ENCODE results near the gene RASGRP2.

The RASGRP2 gene

DNA sequence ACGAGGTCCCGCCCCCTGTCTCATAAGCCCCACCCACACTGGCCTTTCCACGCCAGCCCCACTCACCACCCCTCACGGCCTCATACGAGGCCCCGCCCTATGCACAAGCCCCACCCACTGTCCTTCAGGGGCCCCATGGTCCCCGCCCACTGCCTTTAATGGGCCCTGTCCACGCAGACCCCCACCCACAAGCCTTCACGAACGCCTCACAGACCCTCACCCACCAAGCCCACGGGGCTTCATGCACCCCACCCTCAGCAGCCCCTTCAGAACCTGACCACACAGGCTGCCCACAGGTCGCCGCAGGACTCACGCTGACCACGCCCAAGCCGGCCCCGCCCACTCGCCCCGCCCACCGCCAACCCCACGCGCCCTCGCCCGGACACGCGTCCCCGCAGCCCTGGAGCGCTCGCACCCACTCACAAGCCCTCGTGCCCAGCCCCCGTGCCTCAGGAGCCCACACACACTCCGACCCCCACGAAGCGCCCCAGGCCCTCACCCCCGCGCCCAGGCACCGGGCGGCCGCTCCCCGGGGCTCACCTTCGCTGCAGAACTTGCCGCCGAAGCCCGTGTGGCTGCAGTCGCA lies 31.4 kb downstream of the RASGRP2 start:
- no peaks in the 10 kb centered on the region for H3K36me3 ChIP-seq
- no peaks in the 10 kb centered on the region for H3K9me3 ChIP-seq
- DNase-seq: no peak
- no peaks in the 10 kb centered on the region for H3K4me1 ChIP-seq
- no peak overlapping the region for H3K4me3 ChIP-seq (ENCODE audit: low read depth, low read length)
- TF ChIP-seq, protein P1, sequence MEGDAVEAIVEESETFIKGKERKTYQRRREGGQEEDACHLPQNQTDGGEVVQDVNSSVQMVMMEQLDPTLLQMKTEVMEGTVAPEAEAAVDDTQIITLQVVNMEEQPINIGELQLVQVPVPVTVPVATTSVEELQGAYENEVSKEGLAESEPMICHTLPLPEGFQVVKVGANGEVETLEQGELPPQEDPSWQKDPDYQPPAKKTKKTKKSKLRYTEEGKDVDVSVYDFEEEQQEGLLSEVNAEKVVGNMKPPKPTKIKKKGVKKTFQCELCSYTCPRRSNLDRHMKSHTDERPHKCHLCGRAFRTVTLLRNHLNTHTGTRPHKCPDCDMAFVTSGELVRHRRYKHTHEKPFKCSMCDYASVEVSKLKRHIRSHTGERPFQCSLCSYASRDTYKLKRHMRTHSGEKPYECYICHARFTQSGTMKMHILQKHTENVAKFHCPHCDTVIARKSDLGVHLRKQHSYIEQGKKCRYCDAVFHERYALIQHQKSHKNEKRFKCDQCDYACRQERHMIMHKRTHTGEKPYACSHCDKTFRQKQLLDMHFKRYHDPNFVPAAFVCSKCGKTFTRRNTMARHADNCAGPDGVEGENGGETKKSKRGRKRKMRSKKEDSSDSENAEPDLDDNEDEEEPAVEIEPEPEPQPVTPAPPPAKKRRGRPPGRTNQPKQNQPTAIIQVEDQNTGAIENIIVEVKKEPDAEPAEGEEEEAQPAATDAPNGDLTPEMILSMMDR (IDR thresholded peaks at IDR 0.05; ENCODE audit: low read depth, low read length): no peak
- H3K27me3 ChIP-seq: no peaks in the 10 kb centered on the region; the same call in none of the 2 replicates

- Histone ChIP-seq H3K27me3 (no peaks in the 10 kb centered on the region; the same call in none of the 2 replicates), H3K4me1 (no peaks in the 10 kb centered on the region), H3K4me3 (ENCODE audit: low read depth, low read length) (no peak overlapping the region), H3K36me3 (no peaks in the 10 kb centered on the region), H3K9me3 (no peaks in the 10 kb centered on the region)
- TF ChIP-seq, protein P1 (IDR thresholded peaks at IDR 0.05; ENCODE audit: low read depth, low read length): no peak
- no peak for DNase-seq
These were observed 32.0 kb downstream of the RASGRP2 start for GRCh38 chr11:64711956-64712362.

DNA sequence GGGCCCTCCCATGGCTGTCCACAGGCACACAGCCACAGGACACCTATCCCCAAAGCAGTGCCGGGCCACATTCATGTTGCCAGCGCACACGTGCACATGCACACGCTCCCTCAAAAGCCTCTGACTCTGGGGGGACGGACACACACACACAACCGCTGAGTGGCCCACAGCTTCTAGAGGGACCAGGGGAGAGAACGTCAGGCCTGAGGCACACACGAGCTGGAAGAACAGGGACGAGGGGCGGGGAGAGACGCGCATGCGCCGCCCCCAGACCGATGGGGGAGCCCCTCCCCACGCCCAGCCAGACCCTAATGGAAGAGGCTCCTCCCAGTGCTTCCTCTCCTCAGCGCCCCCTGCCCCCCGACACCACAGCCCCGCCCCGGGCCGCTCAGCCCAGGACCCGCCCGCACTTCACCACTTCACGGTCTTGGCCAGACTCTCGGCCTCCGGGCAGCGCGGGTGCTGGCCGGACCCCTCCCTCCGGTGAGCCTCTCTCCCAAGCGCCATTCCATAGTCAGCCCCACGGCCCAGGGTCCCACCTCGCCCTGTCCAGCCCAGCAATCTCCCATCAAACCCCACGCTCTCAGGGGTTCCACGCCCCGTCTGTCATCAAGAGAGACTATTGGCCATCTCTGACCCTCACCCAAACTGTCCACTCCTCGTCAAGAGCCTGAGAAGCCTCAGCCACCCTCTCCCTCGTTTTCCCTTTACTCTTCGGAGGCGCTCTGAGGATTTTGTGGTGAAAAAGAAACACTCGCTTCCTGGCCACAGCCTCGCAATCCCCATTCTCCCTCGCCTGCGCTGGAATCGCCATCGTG lies 32.6 kb downstream of the RASGRP2 start:
- Histone ChIP-seq H3K4me1 (no peaks in the 10 kb centered on the region), H3K9me3 (no peaks in the 10 kb centered on the region), H3K36me3 (no peaks in the 10 kb centered on the region), H3K27me3 (no peaks in the 10 kb centered on the region; the same call in none of the 2 replicates), H3K4me3 (ENCODE audit: low read depth, low read length) (no peak overlapping the region)
- TF ChIP-seq, protein P1 (IDR thresholded peaks at IDR 0.05; ENCODE audit: low read depth, low read length): no peak
- DNase-seq: no peak

DNA sequence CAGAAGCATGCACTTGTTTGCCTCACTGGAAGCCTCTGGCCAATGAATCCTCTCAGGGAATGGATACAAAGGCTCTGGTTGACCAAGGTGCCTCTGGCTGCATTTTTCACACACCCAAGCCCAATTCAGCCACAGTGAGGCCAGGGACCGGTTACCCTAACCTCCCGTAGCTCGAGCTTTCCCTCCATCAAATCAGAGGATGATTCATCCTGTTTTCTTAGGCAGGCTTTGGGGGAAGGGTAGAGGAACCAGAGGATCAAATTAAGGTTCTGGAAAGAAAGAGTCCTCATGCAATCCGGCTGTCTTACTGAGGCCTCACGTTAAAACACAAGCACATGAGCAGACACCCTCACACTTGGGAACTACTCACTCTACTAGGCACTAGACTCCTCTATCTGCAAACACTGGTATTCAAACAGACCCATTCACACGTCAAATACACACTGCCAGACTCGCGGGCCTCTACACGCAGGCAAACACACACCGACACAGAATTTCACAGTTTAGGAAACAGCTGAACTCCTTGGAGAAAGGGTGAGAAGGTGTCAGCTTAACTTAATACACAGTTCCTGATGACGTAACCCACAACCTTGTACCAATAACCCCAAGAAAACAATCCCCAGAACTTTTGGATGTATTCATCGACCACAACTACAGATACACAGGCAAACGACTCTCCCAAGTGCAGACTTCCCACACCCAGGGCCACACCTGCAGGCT lies 33.4 kb downstream of the RASGRP2 start:
- Histone ChIP-seq H3K36me3 (no peaks in the 10 kb centered on the region), H3K27me3 (no peaks in the 10 kb centered on the region; the same call in none of the 2 replicates), H3K4me1 (no peaks in the 10 kb centered on the region), H3K4me3 (ENCODE audit: low read depth, low read length) (no peak overlapping the region), H3K9me3 (no peaks in the 10 kb centered on the region)
- no peak for DNase-seq
- TF ChIP-seq, protein P1 (IDR thresholded peaks at IDR 0.05; ENCODE audit: low read depth, low read length): no peak

DNA sequence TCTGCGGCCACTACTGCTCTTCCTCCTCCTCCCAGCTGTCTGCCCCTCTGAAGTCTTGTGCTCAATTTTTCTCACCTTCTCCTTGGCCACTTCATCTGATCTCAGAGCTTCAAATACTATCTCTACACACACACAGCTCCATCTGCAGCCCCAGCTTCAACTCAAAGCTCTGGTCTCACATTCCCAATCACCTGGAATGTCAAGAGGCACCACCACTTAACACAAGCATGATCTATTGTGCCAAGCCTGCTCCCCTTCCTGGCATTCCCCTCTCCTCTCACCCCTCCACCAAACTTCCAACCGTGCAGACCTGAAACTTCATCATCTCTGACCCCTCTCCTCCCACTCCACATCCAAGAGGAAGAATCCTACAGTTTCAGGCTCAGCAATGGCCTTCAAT lies 38.4 kb downstream of the RASGRP2 start:
- TF ChIP-seq, protein P1 (IDR thresholded peaks at IDR 0.05; ENCODE audit: low read depth, low read length): no peak
- Histone ChIP-seq H3K4me3 (ENCODE audit: low read depth, low read length) (no peak overlapping the region), H3K27me3 (no peaks in the 10 kb centered on the region), H3K9me3 (no peaks in the 10 kb centered on the region), H3K4me1 (no peaks in the 10 kb centered on the region), H3K36me3 (no peaks in the 10 kb centered on the region)
- DNase-seq: no peak

All from BE2C (cell line).